ENCODE results near the gene PRXL2B.

The PRXL2B gene

GRCh38 chr1:2557482-2558400, 28.8 kb upstream of the PRXL2B start:
- H3K4me1 Mint-ChIP-seq, result peaks cover 72% of the 10 kb centered on the region
- no peak for ATAC-seq
- peak overlapping the region; percentile 86 to 93 for H3K4me3 Mint-ChIP-seq

GRCh38 chr1:2558420-2558819, 28.2 kb upstream of the PRXL2B start:
- Mint-ChIP-seq H3K27me3 (no peaks in the 10 kb centered on the region), H3K27ac (peak overlapping the region; percentile 58 to 80), H3K4me1 (peaks cover 73% of the 10 kb centered on the region), H3K9me3 (no peaks in the 10 kb centered on the region), H3K4me3 (peak overlapping the region; percentile 62 to 93)
- ATAC-seq (no peak), DNase-seq (no peak)

More at GRCh38 chr1:2557482-2558400, 28.8 kb upstream of the PRXL2B start:
- no peaks in the 10 kb centered on the region for H3K27me3 Mint-ChIP-seq
- H3K27ac Mint-ChIP-seq, result peak overlapping the region; percentile 92 to 98
- DNase-seq, result no peak
- no peaks in the 10 kb centered on the region for H3K9me3 Mint-ChIP-seq

GRCh38 chr1:2558861-2559260, 27.7 kb upstream of the PRXL2B start:
- Mint-ChIP-seq H3K27ac (peak overlapping the region in 1 of 2 donors; percentile 80), H3K27me3 (no peaks in the 10 kb centered on the region), H3K9me3 (no peaks in the 10 kb centered on the region), H3K4me3 (peak overlapping the region; percentile 48 to 69), H3K4me1 (peaks cover 74% of the 10 kb centered on the region)
- ATAC-seq (no peak), DNase-seq (no peak)

GRCh38 chr1:2559509-2560298, 26.9 kb upstream of the PRXL2B start:
- Mint-ChIP-seq H3K27ac (peak overlapping the region; percentile 42 to 69), H3K27me3 (no peaks in the 10 kb centered on the region), H3K4me3 (peak overlapping the region in 1 of 2 donors; percentile 33), H3K9me3 (no peaks in the 10 kb centered on the region), H3K4me1 (peaks cover 74% of the 10 kb centered on the region)
- DNase-seq, result no peak
- ATAC-seq, result no peak

GRCh38 chr1:2560299-2561073, 26.1 kb upstream of the PRXL2B start:
- Mint-ChIP-seq H3K4me3 (no peak overlapping the region), H3K27ac (no peak overlapping the region)
- no peak for ATAC-seq

GRCh38 chr1:2561446-2561845, 25.1 kb upstream of the PRXL2B start:
- Mint-ChIP-seq H3K4me1 (peaks cover 78% of the 10 kb centered on the region), H3K4me3 (no peak overlapping the region), H3K27ac (no peak overlapping the region), H3K9me3 (no peaks in the 10 kb centered on the region), H3K27me3 (no peaks in the 10 kb centered on the region)
- no peak for DNase-seq
- ATAC-seq, result no peak

More at GRCh38 chr1:2560299-2561073, 26.1 kb upstream of the PRXL2B start:
- Mint-ChIP-seq H3K27me3 (no peaks in the 10 kb centered on the region), H3K4me1 (peaks cover 74% of the 10 kb centered on the region), H3K9me3 (no peaks in the 10 kb centered on the region)
- DNase-seq, result no peak

GRCh38 chr1:2561898-2562895, 24.4 kb upstream of the PRXL2B start:
- Mint-ChIP-seq H3K9me3 (no peaks in the 10 kb centered on the region), H3K27ac (peak overlapping the region in 1 of 2 donors; percentile 34)

GRCh38 chr1:2563205-2563604, 23.4 kb upstream of the PRXL2B start:
- Mint-ChIP-seq H3K27ac (no peak overlapping the region), H3K27me3 (no peaks in the 10 kb centered on the region), H3K9me3 (no peaks in the 10 kb centered on the region), H3K4me3 (no peak overlapping the region), H3K4me1 (peaks cover 71% of the 10 kb centered on the region)
- ATAC-seq (no peak), DNase-seq (no peak)

More at GRCh38 chr1:2561898-2562895, 24.4 kb upstream of the PRXL2B start:
- no peak for DNase-seq
- Mint-ChIP-seq H3K27me3 (no peaks in the 10 kb centered on the region), H3K4me3 (no peak overlapping the region), H3K4me1 (peaks cover 76% of the 10 kb centered on the region)
- peak; percentile 56 for ATAC-seq

GRCh38 chr1:2564006-2564814, 22.4 kb upstream of the PRXL2B start:
- no peaks in the 10 kb centered on the region for H3K9me3 Mint-ChIP-seq
- H3K27me3 Mint-ChIP-seq, result no peaks in the 10 kb centered on the region
- peaks cover 61% of the 10 kb centered on the region for H3K4me1 Mint-ChIP-seq
- DNase-seq (no peak), ATAC-seq (no peak)
- peak overlapping the region; percentile 74 to 85 for H3K27ac Mint-ChIP-seq
- no peak overlapping the region for H3K4me3 Mint-ChIP-seq

- ATAC-seq (no peak), DNase-seq (no peak)
- H3K27ac Mint-ChIP-seq, result peak overlapping the region; percentile 74 to 85
- no peaks in the 10 kb centered on the region for H3K9me3 Mint-ChIP-seq
- H3K4me3 Mint-ChIP-seq, result no peak overlapping the region
- H3K4me1 Mint-ChIP-seq, result peaks cover 55% of the 10 kb centered on the region
- H3K27me3 Mint-ChIP-seq, result no peaks in the 10 kb centered on the region
Observed at GRCh38 chr1:2564815-2565374, 21.7 kb upstream of the PRXL2B start.

- no peaks in the 10 kb centered on the region for H3K27me3 Mint-ChIP-seq
- H3K27ac Mint-ChIP-seq, result peak overlapping the region in 1 of 2 donors; percentile 76
- H3K4me1 Mint-ChIP-seq, result peaks cover 44% of the 10 kb centered on the region
- ATAC-seq (peak; percentile 14), DNase-seq (no peak)
- no peak overlapping the region for H3K4me3 Mint-ChIP-seq
- peaks cover 0 to 7% of the 10 kb centered on the region in 2 donors for H3K9me3 Mint-ChIP-seq
Observed at GRCh38 chr1:2566101-2567045, 20.2 kb upstream of the PRXL2B start.

GRCh38 chr1:2567083-2567679, 19.4 kb upstream of the PRXL2B start:
- no peak overlapping the region for H3K27ac Mint-ChIP-seq
- peaks cover 0 to 7% of the 10 kb centered on the region in 2 donors for H3K9me3 Mint-ChIP-seq
- peak; percentile 18 for ATAC-seq
- H3K4me1 Mint-ChIP-seq, result peaks cover 36% of the 10 kb centered on the region
- H3K27me3 Mint-ChIP-seq, result no peaks in the 10 kb centered on the region
- no peak overlapping the region for H3K4me3 Mint-ChIP-seq
- no peak for DNase-seq
